OCI-LY3 (cell line): Measurements from ENCODE around the gene NR5A2.

Experiments
- H2AFZ ChIP-seq: fragments of 200-600, 300-600 bp; shearing (Covaris generic); 2 replicates; pipeline ENCODE4 v1.6.0; 2014; ENCODE audit warnings: antibody characterized with exemption, low read depth, low read length
- H3K27ac ChIP-seq: fragments of 200-600, 300-600 bp; sonication (generic); 2 replicates; pipeline ENCODE4 v1.5.1; 2014; ENCODE audit warnings: mild to moderate bottlenecking, low read length, moderate library complexity, mixed read lengths
- H3K27me3 ChIP-seq: fragments of 200-600, 300-600 bp; sonication (generic); 2 replicates; pipeline ENCODE4 v1.6.1; 2014; ENCODE audit warnings: low read depth, low read length, mixed read lengths
- H3K36me3 ChIP-seq: fragments of 200-600, 300-600 bp; sonication (generic); replicated peaks from 2 replicates; pipeline ENCODE3; 2014; ENCODE audit warnings: low read depth, low read length, mixed read lengths
- H3K4me1 ChIP-seq: fragments of 300-600, 200-600 bp; sonication (generic); 2 replicates; pipeline ENCODE4 v1.6.1; 2014; ENCODE audit warnings: low read length, mixed read lengths
- H3K4me2 ChIP-seq: fragments of 200-600, 300-600 bp; sonication (generic); 2 replicates; pipeline ENCODE4 v1.6.1; 2014; ENCODE audit warnings: low read length, mixed read lengths
- H3K4me3 ChIP-seq: fragments of 300-600, 200-600 bp; sonication (generic); 2 replicates; pipeline ENCODE4 v1.5.1; 2014; ENCODE audit warnings: antibody characterized with exemption, mild to moderate bottlenecking, low read length, moderate library complexity
- H3K79me2 ChIP-seq: fragments of 300-600, 200-600 bp; shearing (Covaris generic); 2 replicates; pipeline ENCODE4 v1.6.1; 2014; ENCODE audit warnings: mild to moderate bottlenecking, low read length, mixed read lengths
- H3K9ac ChIP-seq: fragments of 300-600, 200-600 bp; shearing (Covaris generic); 2 replicates; pipeline ENCODE4 v1.6.0; 2014; ENCODE audit warnings: mild to moderate bottlenecking, low read length, moderate library complexity
- H3K9me3 ChIP-seq: fragments of 200-600, 300-600 bp; shearing (Covaris generic); 2 replicates; pipeline ENCODE4 v1.6.1; 2014; ENCODE audit warnings: low read length, mixed read lengths; ENCODE audit not compliant: insufficient read depth
- H4K20me1 ChIP-seq: fragments of 200-600, 300-600 bp; sonication (generic); 2 replicates; pipeline ENCODE4 v1.6.1; 2016; ENCODE audit warnings: low read length, mixed read lengths; ENCODE audit not compliant: insufficient read depth
- CTCF ChIP-seq: fragments of 200-600, 300-600 bp; sonication (generic); IDR thresholded peaks from 2 replicates; pipeline ENCODE4 v1.5.1; 2014; ENCODE audit warnings: antibody characterized with exemption, low read length, low read depth
- EZH2phosphoT487 ChIP-seq: fragments of 200-600 bp; shearing (Covaris generic); IDR thresholded peaks from 2 replicates; pipeline ENCODE4 v1.6.1; 2018; ENCODE audit warnings: antibody characterized with exemption, mixed run types, low read depth

Gene NR5A2

DNA sequence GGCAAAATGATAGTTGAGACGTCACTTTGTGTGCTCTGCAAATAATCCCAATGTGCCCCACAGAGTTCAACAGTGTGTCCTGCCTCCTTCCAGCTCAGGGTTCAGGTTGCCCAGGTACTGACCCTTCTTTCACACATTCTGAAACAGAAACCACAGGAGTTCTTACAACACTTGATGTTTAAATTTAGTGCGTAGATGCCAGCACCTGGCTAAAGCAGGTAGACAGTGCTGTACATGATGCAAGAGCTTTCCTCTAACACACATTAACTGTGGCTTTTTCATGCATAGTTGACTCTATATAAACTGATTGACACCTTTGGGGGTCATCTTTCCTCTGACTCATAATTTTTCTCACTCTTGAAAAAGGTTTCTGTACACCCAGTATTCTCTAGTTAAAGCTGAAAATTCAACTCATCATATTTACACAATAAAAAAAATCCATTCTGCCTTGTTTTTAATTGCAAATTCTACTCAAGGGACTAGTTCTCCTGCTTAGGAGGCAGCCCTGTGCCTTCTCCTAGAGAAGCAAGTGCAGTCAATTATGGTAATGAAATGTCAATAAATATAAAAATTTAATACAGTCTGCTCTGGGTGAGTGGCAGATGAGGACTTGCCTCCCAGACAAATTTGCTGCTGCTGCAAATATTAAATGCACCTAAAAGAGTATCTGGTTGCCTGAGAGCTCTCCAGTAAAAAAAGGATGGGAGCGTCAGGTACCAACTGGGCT is 91.4 kb downstream of the NR5A2 start:
- Histone ChIP-seq H3K27ac (no peak overlapping the region), H2AFZ (no peak overlapping the region), H3K4me2 (no peak overlapping the region), H3K9ac (no peak overlapping the region), H3K9me3 (no peaks in the 10 kb centered on the region), H3K4me1 (peaks cover 11% of the 10 kb centered on the region), H3K27me3 (no peaks in the 10 kb centered on the region), H3K79me2 (no peaks in the 10 kb centered on the region), H4K20me1 (no peaks in the 10 kb centered on the region), H3K36me3 (no peaks in the 10 kb centered on the region), H3K4me3 (no peak overlapping the region)
- TF ChIP-seq EZH2phosphoT487 (no peak), CTCF (no peak)

- Histone ChIP-seq H3K27ac (no peak overlapping the region), H3K9me3 (no peaks in the 10 kb centered on the region), H3K79me2 (no peaks in the 10 kb centered on the region), H3K36me3 (no peaks in the 10 kb centered on the region), H3K27me3 (no peaks in the 10 kb centered on the region), H4K20me1 (no peaks in the 10 kb centered on the region), H3K9ac (no peak overlapping the region), H3K4me2 (no peak overlapping the region), H2AFZ (no peak overlapping the region), H3K4me1 (no peaks in the 10 kb centered on the region), H3K4me3 (no peak overlapping the region)
- TF ChIP-seq CTCF (no peak), EZH2phosphoT487 (no peak)
Observed at GRCh38 chr1:200121421-200121820, 93.9 kb downstream of the NR5A2 start.

GRCh38 chr1:200124309-200124708 is 96.8 kb downstream of the NR5A2 start:
- TF ChIP-seq EZH2phosphoT487, result no peak
- no peak for TF ChIP-seq CTCF
- no peaks in the 10 kb centered on the region for H3K9me3 ChIP-seq
- no peaks in the 10 kb centered on the region for H4K20me1 ChIP-seq
- no peak overlapping the region for H3K9ac ChIP-seq
- no peaks in the 10 kb centered on the region for H3K27me3 ChIP-seq
- H3K4me1 ChIP-seq, result no peaks in the 10 kb centered on the region
- H3K4me2 ChIP-seq, result no peak overlapping the region
- no peaks in the 10 kb centered on the region for H3K79me2 ChIP-seq
- H3K36me3 ChIP-seq, result no peaks in the 10 kb centered on the region
- no peak overlapping the region for H3K4me3 ChIP-seq
- no peak overlapping the region for H3K27ac ChIP-seq
- H2AFZ ChIP-seq, result no peak overlapping the region

- H3K9ac ChIP-seq, result no peak overlapping the region
- no peaks in the 10 kb centered on the region for H3K79me2 ChIP-seq
- H2AFZ ChIP-seq, result no peak overlapping the region
- 0 out of 2 replicates have a peak, but pooled peaks cover 4% of the 10 kb centered on the region for H3K27me3 ChIP-seq
- no peak overlapping the region for H3K4me3 ChIP-seq
- H3K9me3 ChIP-seq, result no peaks in the 10 kb centered on the region
- TF ChIP-seq EZH2phosphoT487, result no peak
- TF ChIP-seq CTCF, result no peak
- H3K27ac ChIP-seq, result no peak overlapping the region
- no peaks in the 10 kb centered on the region for H3K4me1 ChIP-seq
- H3K4me2 ChIP-seq, result no peak overlapping the region
- no peaks in the 10 kb centered on the region for H4K20me1 ChIP-seq
- H3K36me3 ChIP-seq, result no peaks in the 10 kb centered on the region
Observed at GRCh38 chr1:200128081-200128480, 100.6 kb downstream of the NR5A2 start.
